Raji (cell line): ENCODE measurements around the gene IQCE.

Experiments used
- POLR2A ChIP-seq: IDR thresholded peaks from 2 replicates; pipeline ENCODE4 v1.6.1; 2011; ENCODE audit warnings: low read depth, low read length, control low read depth; ENCODE audit not compliant: insufficient read depth

IQCE gene, protein sequence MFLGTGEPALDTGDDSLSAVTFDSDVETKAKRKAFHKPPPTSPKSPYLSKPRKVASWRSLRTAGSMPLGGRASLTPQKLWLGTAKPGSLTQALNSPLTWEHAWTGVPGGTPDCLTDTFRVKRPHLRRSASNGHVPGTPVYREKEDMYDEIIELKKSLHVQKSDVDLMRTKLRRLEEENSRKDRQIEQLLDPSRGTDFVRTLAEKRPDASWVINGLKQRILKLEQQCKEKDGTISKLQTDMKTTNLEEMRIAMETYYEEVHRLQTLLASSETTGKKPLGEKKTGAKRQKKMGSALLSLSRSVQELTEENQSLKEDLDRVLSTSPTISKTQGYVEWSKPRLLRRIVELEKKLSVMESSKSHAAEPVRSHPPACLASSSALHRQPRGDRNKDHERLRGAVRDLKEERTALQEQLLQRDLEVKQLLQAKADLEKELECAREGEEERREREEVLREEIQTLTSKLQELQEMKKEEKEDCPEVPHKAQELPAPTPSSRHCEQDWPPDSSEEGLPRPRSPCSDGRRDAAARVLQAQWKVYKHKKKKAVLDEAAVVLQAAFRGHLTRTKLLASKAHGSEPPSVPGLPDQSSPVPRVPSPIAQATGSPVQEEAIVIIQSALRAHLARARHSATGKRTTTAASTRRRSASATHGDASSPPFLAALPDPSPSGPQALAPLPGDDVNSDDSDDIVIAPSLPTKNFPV

DNA sequence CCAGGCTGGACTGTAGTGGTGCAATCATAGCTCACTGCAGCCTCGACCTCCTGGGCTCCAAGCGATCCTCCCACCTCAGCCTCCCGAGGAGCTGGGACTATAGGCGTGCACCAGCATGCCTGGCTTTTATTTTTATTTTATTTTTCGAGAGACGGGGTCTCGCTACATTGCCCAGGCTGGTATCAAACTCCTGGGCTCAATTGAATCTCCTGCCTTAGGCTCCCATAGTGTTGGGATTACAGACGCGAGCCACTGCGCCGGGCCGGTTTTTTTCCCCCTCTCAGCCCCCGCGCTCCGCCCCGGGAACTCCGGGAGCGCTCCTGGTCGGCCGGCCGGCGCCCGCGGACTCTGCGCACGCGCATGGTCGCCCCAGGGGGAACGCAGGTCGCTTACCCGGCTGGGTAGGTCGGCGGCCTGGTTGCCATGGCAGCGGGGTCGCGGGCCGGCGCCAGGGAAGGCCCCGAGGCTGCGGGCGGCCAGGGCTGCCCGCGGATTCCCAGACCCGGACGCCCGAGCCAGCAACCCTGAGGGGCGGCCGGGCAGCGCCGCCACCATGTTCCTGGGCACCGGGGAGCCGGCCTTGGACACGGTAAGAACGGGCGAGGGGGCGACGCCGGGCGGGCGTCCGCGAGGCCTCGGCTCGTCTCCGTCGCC lies at the start of gene IQCE:
IQCE (plus strand) TSS at position 351 of the 654 bp plus-strand sequence; CDS start at position 554, 203 bp downstream.
- TF ChIP-seq POLR2A = peak; percentile 43; the same call in 1 of the 2 replicates

DNA sequence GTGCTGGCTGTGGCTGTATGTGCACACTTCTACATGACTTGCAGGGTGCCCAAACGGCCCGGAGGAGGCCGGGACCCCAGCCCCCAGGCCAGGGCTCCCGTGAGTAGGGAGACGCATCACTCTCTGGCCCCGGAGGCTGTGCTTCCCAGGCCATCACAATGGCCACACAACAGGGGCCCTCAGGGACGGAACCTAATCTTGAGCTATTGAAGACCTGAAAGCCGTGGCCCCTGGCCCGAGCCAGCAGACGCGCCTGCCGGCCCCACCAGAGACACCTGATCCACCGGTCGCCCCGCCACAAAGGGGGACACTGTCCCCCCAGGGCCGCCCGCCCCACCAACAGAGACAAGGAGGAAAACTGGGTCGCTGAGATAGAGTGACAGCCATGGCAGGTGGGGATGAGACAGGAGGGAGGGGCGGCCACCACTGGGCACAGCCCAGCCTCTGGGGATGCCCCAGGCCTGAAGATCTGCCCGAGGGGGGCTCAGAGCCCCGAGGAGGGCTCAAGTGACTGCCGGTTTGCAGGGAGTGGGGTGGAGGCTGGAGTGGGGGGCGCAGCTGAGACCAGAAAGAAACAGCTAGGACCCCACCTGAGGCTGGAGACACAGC lies 49.4 kb upstream of the IQCE start:
- no peak for TF ChIP-seq POLR2A

DNA sequence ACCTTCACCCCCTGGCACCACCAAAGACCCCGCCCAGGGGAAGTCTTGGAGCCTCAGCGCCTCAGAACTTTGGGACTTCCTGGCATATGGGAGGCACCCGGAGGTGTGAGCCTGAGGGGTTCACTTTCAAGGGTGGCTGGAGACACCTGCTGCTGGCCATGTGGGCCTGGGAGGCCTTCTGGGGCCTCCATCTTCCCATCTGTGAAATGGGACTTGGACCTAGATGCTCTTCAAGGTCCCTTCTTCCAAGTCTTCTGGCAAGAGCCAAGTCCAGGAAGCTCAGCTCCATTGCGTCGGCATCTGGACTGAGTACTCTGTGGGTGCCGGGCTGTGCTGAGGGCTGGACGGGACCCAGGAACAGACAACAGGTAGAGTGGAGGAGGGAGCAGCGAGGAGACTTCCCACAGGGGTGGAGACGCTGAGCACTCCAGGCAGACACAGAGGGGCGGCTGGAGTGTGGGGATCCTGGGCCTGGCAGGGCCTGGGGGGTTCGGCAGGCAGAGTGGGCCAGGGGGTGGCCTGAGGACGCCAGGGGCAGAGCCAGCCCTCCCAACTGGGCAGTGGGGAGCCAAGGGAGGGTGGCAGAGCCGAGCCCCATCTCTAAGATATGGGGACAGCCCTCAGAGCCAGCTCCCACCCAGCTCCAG lies 48.5 kb upstream of the IQCE start:
- TF ChIP-seq POLR2A = no peak

DNA sequence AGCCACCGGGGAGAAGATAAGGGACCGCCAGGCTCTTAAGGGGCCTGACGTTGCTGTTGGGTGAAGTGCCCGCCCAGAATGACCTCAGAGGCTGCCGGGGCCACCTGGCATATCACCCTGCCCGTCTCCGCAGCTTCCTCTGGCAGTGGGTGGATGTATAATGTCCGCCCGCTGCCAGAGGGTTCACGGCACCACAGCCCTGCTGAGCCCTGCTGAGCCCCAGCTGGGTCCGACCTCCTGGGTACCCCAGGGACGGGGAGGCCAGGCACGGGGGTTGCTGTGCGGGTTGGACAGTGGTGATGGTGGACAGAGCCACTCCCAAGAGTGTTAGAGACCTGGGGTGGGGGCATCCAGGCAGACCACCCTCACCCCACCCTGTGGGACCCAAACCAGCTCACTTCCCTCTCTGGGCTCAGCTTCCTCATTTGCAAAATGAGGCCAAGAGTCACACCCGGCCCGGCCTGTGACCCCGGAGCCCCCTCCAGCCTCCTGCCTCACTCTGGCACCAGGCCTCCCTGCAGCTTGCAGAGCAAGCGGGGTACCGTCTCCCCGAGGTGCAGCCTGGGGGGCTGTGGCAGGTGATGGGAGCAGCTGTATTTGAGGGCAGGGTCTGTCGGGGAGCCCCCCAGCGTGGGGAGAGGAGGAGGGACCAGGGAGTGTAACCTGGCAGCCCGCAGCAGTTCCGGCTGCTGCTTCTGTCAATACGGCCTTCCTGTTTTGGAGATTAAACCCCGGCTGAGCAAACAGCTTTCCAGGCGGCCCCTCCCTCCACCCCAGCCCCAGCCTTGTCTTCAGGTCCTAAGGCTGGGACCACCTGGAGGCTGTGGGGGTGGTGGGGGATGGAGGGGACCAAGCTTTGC lies 47.6 kb upstream of the IQCE start:
- TF ChIP-seq POLR2A = peak; percentile 73

DNA sequence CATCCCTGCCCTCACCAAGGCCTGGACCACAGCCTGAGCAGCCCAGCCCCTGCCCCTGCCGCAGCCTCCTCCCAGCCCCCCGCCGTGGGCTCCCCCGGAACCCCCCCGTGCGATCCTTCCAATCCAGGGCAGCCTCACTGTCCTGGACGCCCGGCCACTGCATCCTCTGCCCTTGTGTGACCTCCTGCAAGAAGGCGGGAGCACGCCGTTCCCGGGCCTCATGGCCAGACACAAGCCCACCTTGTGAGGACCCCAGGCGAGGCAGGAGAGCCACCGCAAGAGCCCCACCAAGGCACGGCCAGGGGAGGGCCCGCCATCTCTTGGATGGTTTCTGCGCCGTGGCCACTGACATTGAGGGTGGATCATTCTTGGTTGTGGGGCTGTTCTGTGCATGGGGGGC lies 47.0 kb upstream of the IQCE start:
- no peak for TF ChIP-seq POLR2A

DNA sequence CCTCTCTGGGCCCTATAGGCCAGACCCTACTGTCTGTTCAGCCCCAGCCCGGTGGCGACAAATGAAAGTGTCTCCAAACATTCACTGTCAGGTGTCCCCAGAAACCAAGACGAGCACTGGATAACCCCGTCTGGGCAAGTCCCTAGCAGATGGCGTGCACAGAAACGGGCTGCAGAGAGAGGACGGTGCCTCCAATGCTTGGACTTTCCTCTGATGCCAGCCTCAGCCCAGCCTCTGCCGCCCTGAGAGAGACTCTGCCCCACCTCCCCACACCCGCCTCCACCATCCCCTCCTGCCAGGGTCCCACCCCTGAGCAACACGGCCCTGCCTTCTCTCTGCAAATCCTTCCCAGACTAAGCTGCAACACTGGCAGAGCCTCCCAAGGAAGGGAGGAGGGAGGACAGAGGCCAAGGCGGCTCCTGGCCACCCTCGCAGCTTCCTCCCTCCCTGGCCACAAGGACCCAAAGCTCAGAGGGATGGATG lies 46.6 kb upstream of the IQCE start:
- TF ChIP-seq POLR2A = no peak; the same call in 1 of the 2 replicates

DNA sequence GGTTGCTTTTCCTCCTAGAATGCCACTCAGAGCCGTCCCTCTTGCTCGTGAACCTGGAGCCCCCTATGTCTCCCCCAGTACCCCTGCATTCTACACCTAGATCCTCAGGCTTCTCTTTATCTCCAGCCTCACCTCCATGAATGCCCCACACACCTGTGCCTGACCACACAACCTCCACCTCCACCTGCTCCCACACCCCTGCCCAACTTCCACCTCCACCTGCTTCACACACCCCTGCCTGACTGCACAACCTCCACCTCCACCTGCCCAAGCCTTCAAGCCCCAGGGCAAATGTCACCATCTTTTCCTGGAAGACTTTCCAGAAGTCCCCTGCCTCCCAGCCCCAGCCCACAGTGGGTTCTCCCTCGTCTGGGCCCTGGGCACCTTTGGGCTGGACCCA lies 46.1 kb upstream of the IQCE start:
- no peak; the same call in 1 of the 2 replicates for TF ChIP-seq POLR2A

DNA sequence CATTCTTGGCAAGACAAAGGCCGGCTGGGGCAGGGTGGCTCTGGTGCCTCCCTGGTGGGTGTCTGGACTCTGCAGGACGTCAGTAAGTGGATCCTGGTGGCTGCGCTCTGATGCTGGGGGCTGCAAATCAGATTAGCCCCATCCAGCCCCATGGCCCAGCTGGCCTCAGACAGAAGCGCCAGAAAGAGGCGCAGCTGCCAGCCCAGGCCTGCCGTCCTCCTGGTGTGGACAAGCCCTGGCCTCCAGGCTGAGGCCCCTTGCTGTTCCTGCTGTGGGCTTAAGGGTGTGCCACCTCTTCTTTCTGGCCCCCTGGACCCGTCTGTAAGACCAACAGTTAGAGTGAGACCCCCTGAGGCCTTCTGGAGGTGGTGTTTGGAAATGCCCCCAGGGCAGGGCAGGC lies 45.1 kb upstream of the IQCE start:
- TF ChIP-seq POLR2A = no peak

DNA sequence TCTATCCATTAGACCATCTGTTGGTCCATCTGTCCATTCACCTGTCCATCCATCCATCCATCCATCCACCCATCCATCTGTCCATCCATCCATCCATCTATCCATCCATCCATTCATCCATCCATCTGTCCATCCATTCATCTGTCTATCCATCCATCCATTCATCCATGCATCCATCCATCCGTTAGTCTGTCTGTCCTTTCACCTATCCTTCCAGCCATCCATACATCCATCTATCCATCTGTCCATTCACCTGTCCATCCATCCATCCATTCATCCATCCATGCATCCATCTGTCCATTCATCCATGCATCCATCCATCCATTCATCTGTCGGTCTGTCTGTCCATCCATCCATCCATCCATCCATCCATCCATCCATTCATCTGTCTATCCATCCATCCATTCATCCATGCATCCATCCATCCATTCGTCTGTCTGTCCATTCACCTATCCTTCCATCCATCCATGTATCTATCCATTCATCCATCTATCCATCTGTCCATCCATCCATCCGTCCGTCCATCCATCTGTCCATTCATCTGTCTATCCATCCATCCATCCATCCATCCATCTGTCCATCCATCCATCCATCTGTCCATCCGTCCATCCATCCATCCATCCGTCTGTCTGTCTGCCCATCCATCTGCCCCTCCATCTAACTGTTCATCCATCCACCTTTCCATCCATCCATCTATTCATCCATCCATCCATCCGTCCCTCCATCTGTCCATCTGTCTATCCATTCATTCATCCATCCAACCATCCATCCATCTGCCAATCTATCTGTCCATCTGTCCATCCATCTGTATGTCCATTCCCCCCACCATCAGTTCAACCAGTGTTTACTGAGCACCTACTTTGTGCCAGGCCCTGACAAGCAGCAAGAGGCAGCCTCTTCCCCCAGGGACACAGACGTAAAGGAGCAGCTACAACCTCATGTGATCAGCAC lies 44.0 kb upstream of the IQCE start:
- TF ChIP-seq POLR2A = no peak

DNA sequence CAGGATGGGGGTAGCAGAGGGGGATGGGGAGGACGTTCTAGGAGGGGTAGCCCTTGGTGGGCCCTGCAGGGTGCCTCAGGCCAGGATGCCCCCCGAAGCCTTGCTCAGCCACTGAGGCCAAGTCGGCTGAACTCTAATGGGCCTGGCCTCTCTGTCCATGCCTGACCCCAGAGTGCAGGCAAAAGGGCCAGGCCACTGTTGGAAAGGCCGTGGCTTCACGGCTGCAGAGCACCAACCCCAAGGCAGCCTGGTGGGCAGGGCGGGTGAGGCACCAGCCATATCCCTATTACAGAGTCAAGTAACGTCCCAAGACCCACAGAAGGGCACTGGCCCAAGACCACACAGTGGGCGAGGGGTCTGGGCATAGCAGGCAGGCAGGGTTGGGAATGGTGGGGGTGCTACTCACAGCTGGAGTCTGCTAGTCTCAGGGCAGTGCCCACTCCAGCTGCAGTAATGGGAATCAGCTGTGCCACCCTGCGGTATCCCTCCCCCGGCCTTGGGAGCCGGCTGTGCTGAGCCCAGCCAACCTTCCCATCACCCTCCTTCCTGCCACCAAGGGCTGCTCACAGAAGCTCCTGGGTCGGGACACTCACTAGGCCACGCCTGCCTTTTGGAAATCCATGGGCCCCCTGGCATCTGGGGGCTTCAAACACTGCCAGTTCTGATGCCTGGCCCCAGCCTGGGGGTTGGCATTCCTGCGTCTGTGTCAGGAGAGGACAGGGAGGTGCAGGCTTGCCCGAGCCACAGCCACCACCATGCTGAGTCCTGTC lies 43.2 kb upstream of the IQCE start:
- TF ChIP-seq POLR2A = no peak

DNA sequence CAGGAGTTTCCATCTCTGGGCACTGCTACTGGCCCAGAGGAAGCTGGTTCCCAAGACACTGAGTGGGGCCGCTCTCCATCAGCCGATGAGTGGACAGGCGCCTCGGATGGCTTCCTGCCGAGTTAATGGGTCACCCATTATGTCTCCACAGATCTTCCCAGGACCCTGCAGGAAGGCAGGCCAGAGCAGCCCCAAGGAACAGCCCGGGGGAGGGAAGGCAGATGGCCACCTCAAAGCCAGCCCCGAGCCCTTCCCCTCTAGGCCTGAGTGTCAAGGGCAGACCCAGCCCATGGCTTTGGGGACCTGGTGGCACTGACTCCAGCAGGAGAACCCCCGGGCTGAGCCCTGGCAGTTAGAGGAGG lies 42.6 kb upstream of the IQCE start:
- TF ChIP-seq POLR2A = no peak

DNA sequence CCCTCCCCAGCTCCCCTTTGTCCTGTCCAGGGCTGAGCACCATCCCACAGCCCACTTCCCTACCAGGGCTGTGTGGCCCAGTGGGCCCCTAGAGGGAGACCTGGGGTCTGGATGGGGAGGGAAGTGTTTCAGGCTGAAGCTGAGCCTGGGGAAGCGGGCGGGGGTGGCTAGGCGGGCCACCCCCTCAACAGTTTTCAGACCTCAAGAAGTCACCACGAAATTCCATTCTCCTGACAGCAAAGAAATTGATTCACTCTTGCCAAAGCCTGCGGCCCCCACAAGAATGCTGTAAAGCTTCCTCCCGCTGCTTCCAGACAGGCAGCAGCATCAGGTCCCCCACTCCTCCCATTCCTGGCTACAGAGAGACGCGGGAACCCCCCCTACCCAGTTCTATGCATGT lies 41.8 kb upstream of the IQCE start:
- no peak for TF ChIP-seq POLR2A

DNA sequence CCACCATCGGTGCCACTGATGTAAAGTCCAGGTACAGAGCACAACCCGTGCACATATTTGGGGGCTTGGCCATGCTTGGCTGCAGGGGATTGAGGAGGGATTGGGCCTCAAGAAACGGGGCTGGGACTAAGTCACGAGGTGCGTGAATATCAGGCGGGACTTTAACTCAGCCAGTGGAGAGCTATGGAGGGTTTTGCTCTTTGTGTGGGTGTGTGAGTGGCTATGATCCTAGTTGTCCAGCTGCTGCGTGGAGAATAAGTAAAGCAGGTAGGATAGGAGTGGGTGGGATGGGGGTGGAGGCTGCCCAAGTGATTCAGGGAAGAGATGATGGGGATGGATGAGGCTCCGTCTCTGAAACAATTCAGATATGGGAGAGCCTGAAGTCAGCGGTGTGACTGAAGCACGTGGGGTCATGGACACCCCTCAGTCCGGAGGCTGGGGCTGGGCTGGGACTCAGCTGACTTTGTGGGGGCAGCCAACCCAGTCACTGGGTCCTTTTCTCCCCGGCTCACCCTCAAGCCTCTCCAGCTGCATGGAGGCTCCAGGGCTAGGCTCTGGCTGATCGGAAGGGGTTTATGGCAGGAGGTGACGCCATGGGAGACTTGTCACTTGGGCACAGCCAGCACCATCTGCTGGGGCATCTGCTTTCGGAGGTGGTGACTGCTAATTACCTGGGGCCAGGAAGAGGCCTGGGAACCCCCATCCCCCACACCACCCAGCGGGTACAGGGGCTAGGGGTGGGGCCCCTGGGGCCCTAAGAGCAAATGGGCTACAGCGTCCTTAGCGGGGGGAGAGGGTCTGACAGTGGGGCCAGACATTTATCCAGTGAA lies 40.9 kb upstream of the IQCE start:
- no peak for TF ChIP-seq POLR2A
